ENCODE measurements around the gene EPHB2.
"Not testable (repeated sequence)": the region's sequence is repeated elsewhere in the genome, so short reads cannot be mapped to it uniquely, and the experiment has no call there.

EPHB2 gene

GRCh38 chr1:22829309-22829989, 118.8 kb downstream of the EPHB2 start:
- no peaks in the 10 kb centered on the region for H3K9me3 Mint-ChIP-seq
- peaks cover 18% of the 10 kb centered on the region for H3K27me3 Mint-ChIP-seq
- DNase-seq (ENCODE audit: low spot score in 2 of 2) (no peak), ATAC-seq (ENCODE audit: low read depth) (no peak)
- H3K36me3 Mint-ChIP-seq = no peaks in the 10 kb centered on the region
- no peak overlapping the region for H3K4me3 Mint-ChIP-seq
- H3K4me1 Mint-ChIP-seq = no peaks in the 10 kb centered on the region
- H3K27ac Mint-ChIP-seq = no peak overlapping the region

- no peaks in the 10 kb centered on the region for H3K36me3 Mint-ChIP-seq
- no peak for ATAC-seq (ENCODE audit: low read depth)
- peaks cover 19% of the 10 kb centered on the region for H3K27me3 Mint-ChIP-seq
- H3K9me3 Mint-ChIP-seq = no peaks in the 10 kb centered on the region
- no peak overlapping the region for H3K27ac Mint-ChIP-seq
- DNase-seq (ENCODE audit: low spot score in 2 of 2) = no peak
- no peaks in the 10 kb centered on the region for H3K4me1 Mint-ChIP-seq
- H3K4me3 Mint-ChIP-seq = no peak overlapping the region
Observed at GRCh38 chr1:22830041-22830566, 119.5 kb downstream of the EPHB2 start.

GRCh38 chr1:22830757-22831340, 120.2 kb downstream of the EPHB2 start:
- Mint-ChIP-seq H3K4me3 (no peak overlapping the region), H3K27ac (no peak overlapping the region), H3K36me3 (no peaks in the 10 kb centered on the region), H3K9me3 (no peaks in the 10 kb centered on the region), H3K27me3 (peaks cover 24% of the 10 kb centered on the region), H3K4me1 (no peaks in the 10 kb centered on the region)
- DNase-seq (ENCODE audit: low spot score in 2 of 2) (no peak), ATAC-seq (ENCODE audit: low read depth) (no peak)

GRCh38 chr1:22831729-22832413, 121.2 kb downstream of the EPHB2 start:
- Mint-ChIP-seq H3K27ac (no peak overlapping the region), H3K4me3 (no peak overlapping the region), H3K4me1 (no peaks in the 10 kb centered on the region), H3K9me3 (no peaks in the 10 kb centered on the region), H3K36me3 (no peaks in the 10 kb centered on the region), H3K27me3 (peaks cover 24% of the 10 kb centered on the region)
- ATAC-seq (ENCODE audit: low read depth) (no peak), DNase-seq (ENCODE audit: low spot score in 2 of 2) (no peak)

DNA sequence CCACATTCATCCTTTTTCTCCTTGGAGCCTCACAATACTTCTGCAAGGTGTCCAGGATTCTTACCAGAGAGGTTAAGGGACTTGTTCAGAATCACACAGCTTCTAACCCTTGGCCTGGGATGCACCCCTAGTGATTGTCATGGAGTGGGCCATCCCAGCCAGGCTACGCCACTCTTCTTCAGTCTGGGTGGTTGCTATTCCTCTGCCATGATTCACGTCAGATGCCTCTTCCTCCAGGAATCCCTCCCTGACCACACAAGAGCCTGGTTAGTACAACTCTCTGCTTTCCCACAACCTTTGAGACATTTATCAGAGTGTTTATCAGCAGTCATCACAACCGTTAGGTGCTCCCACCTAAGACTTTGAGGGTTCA, 121.8 kb downstream of the EPHB2 start:
- no peak overlapping the region for H3K27ac Mint-ChIP-seq
- DNase-seq (ENCODE audit: low spot score in 2 of 2) = no peak

GRCh38 chr1:22833699-22834098, 123.1 kb downstream of the EPHB2 start:
- peaks cover 24% of the 10 kb centered on the region for H3K27me3 Mint-ChIP-seq
- no peaks in the 10 kb centered on the region for H3K36me3 Mint-ChIP-seq
- no peak overlapping the region for H3K4me3 Mint-ChIP-seq
- H3K9me3 Mint-ChIP-seq = no peaks in the 10 kb centered on the region
- DNase-seq (ENCODE audit: low spot score in 2 of 2) (no peak), ATAC-seq (ENCODE audit: low read depth) (no peak)
- H3K4me1 Mint-ChIP-seq = no peaks in the 10 kb centered on the region
- no peak overlapping the region for H3K27ac Mint-ChIP-seq

More for the DNA sequence above, 121.8 kb downstream of the EPHB2 start:
- Mint-ChIP-seq H3K4me1 (no peaks in the 10 kb centered on the region), H3K27me3 (peaks cover 24% of the 10 kb centered on the region), H3K9me3 (no peaks in the 10 kb centered on the region), H3K4me3 (no peak overlapping the region), H3K36me3 (no peaks in the 10 kb centered on the region)
- ATAC-seq (ENCODE audit: low read depth) = no peak

GRCh38 chr1:22834420-22834819, 123.8 kb downstream of the EPHB2 start:
- DNase-seq (ENCODE audit: low spot score in 2 of 2); ATAC-seq (ENCODE audit: low read depth); H3K27ac Mint-ChIP-seq; H3K9me3 Mint-ChIP-seq; H3K36me3 Mint-ChIP-seq; H3K4me3 Mint-ChIP-seq; H3K4me1 Mint-ChIP-seq: not testable (repeated sequence)
- H3K27me3 Mint-ChIP-seq = peaks cover 24% of the 10 kb centered on the region

DNA sequence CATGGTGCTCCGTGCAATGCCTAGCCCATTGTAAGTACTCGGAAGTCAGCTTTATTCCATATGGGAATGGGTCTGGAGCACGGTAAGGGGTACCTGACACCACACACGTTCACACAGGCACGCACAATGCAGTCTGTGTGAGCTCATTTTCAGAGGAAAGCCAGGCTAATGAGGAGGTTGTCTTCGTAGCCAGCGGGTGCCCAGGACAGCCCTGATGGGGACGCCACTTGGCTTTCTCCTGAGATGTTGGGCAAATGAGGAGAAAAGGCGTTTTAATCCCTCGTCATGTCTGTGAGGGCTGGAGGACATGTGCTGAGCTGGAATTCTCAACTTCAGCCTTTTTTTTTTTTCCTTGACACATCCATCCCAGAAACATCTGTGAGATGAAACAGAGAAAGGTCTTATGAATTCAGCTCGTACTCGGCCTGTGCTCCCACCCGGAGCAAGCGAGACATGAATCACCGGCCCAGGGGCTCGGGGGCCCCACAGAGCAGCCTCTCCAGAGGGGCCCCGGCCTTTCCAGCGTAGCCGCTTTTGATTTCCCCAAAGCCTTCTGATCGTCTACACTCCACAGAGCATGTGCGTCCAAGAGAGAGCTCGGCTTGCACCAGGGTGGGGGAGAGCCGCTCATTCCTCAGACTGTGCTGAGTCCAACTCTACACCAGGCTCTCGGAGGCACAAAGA, 125.1 kb downstream of the EPHB2 start:
- no peak overlapping the region for H3K27ac Mint-ChIP-seq
- ATAC-seq (ENCODE audit: low read depth) (no peak), DNase-seq (ENCODE audit: low spot score in 2 of 2) (no peak)
- no peak overlapping the region for H3K4me3 Mint-ChIP-seq
- H3K27me3 Mint-ChIP-seq = peaks cover 19% of the 10 kb centered on the region
- no peaks in the 10 kb centered on the region for H3K4me1 Mint-ChIP-seq
- H3K9me3 Mint-ChIP-seq = no peaks in the 10 kb centered on the region
- no peaks in the 10 kb centered on the region for H3K36me3 Mint-ChIP-seq

DNA sequence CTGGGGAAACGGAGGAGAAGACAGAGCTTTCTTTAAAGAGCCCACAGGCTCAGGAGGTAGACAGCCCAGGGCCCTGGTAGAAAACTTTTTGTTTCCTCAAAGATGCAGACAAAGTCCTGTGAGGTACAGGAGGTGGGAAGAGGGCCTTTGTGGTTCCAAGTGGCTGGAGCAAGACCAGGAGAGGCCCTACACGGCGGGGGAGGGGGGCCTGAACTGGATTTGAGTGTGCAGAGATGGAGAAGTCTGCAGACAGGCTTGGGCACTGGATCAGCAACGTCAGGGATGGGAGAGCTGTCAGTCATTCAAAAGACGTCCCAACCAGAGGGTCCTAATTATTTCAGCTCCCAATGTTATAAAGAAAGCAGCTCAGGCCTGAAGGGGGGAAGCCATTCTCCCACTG, 126.2 kb downstream of the EPHB2 start:
- H3K27me3 Mint-ChIP-seq = peaks cover 16% of the 10 kb centered on the region
- ATAC-seq (ENCODE audit: low read depth) (no peak), DNase-seq (ENCODE audit: low spot score in 2 of 2) (no peak)
- no peaks in the 10 kb centered on the region for H3K4me1 Mint-ChIP-seq
- no peak overlapping the region for H3K27ac Mint-ChIP-seq
- no peak overlapping the region for H3K4me3 Mint-ChIP-seq
- no peaks in the 10 kb centered on the region for H3K36me3 Mint-ChIP-seq
- no peaks in the 10 kb centered on the region for H3K9me3 Mint-ChIP-seq

DNA sequence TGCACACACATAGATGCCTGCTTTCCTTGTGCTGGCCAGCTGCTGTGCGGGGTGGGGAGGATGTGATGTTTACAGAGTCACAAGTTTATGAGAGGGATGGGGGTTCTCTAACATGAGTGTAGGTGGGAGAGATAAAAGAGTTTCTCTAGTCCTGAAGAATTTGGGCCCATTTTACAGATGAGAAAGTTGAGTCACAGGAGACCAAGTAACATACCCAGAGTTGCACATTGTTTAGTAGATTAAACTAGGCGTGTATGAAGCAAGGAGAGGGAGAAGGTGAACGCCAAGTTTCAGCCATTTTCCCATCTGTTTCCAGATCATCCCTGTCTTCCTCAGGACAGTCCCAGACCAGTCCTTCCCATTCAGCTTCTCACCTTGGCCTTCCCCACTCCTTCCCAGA, 126.7 kb downstream of the EPHB2 start:
- H3K27me3 Mint-ChIP-seq = peaks cover 15% of the 10 kb centered on the region
- no peak overlapping the region for H3K27ac Mint-ChIP-seq
- no peaks in the 10 kb centered on the region for H3K4me1 Mint-ChIP-seq

DNA sequence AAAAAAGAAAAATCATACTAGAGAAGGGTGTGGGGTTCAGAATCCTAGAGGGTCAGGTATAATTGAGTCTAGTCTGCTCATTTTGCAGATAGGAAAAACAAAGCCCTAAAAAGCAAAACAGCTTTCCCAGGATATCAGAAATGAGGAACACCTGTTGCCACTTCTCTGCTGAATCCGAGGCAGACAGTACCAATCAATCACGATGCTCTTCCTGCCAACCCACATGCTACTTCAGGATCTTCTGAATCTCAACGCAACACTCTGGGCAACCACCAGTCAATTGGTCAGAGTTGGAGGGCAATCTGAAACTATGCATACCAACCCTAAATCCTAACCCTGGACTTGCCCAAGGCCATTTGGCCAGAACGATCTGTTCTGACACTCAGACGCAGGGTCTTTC, 128.3 kb downstream of the EPHB2 start:
- Mint-ChIP-seq H3K27ac (no peak overlapping the region), H3K27me3 (peaks cover 13% of the 10 kb centered on the region), H3K9me3 (no peaks in the 10 kb centered on the region), H3K36me3 (no peaks in the 10 kb centered on the region), H3K4me3 (no peak overlapping the region), H3K4me1 (no peaks in the 10 kb centered on the region)
- DNase-seq (ENCODE audit: low spot score in 2 of 2) (no peak), ATAC-seq (ENCODE audit: low read depth) (no peak)

More for the DNA sequence above, 126.7 kb downstream of the EPHB2 start:
- no peak overlapping the region for H3K4me3 Mint-ChIP-seq
- no peaks in the 10 kb centered on the region for H3K36me3 Mint-ChIP-seq
- no peaks in the 10 kb centered on the region for H3K9me3 Mint-ChIP-seq
- DNase-seq (ENCODE audit: low spot score in 2 of 2) (no peak), ATAC-seq (ENCODE audit: low read depth) (no peak)

DNA sequence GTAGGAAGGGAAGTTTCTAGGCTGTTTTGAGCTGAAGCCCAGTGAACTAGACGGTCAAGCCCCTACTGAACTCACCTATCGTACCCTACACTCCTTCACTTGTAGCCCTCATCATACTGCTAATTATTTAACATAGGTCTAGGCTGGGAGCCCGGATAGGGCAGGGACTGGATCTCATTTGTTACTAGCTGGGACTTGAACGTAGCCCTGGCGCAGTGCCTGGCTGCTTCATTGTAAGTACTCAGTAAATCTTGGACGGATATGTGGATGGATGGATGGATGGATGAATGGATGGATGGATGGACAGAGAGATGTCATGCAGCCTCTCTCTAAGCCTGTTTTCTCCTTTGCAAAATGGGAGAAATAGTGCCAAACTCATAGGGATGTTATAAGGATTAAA, 129.2 kb downstream of the EPHB2 start:
- H3K27ac Mint-ChIP-seq = no peak overlapping the region
- peaks cover 13% of the 10 kb centered on the region for H3K27me3 Mint-ChIP-seq
- no peak for DNase-seq (ENCODE audit: low spot score in 2 of 2)
- H3K4me1 Mint-ChIP-seq = no peaks in the 10 kb centered on the region
- H3K4me3 Mint-ChIP-seq = no peak overlapping the region
- no peak for ATAC-seq (ENCODE audit: low read depth)
- H3K36me3 Mint-ChIP-seq = no peaks in the 10 kb centered on the region
- H3K9me3 Mint-ChIP-seq = no peaks in the 10 kb centered on the region

- Mint-ChIP-seq H3K4me3 (no peak overlapping the region), H3K4me1 (no peaks in the 10 kb centered on the region), H3K27me3 (peaks cover 10% of the 10 kb centered on the region), H3K27ac (no peak overlapping the region), H3K9me3 (no peaks in the 10 kb centered on the region), H3K36me3 (no peaks in the 10 kb centered on the region)
- ATAC-seq (ENCODE audit: low read depth) = no peak
- DNase-seq (ENCODE audit: low spot score in 2 of 2) = no peak
Observed at GRCh38 chr1:22841142-22841541, 130.5 kb downstream of the EPHB2 start.

- DNase-seq (ENCODE audit: low spot score in 2 of 2) (no peak), ATAC-seq (ENCODE audit: low read depth) (no peak)
- Mint-ChIP-seq H3K27me3 (peaks cover 12% of the 10 kb centered on the region), H3K36me3 (no peaks in the 10 kb centered on the region), H3K4me1 (peaks cover 4% of the 10 kb centered on the region), H3K4me3 (no peak overlapping the region), H3K9me3 (no peaks in the 10 kb centered on the region), H3K27ac (no peak overlapping the region)
Observed at GRCh38 chr1:22841860-22842281, 131.2 kb downstream of the EPHB2 start.
